Measurements from ENCODE around the gene OBSCN. TPM values are rescaled to one million over a fixed set of nuclear protein-coding genes. Genes with fewer than 3 reads are reported as not detected.
"Not testable (repeated sequence)": the region's sequence is repeated elsewhere in the genome, so short reads cannot be mapped to it uniquely, and the experiment has no call there.

OBSCN gene
- total RNA-seq, 1 experiment from 2014 or later = 33.3 TPM

- no peak overlapping the region for H3K27ac ChIP-seq (ENCODE audit: insufficient read length, low read depth, low read length)
Observed at GRCh38 chr1:228226956-228227791, 19.3 kb downstream of the OBSCN start.

GRCh38 chr1:228228147-228228546, 20.3 kb downstream of the OBSCN start:
- not testable (repeated sequence) for H3K23ac ChIP-seq (ENCODE audit: insufficient read length, low read depth, low read length); H2AFZ ChIP-seq (ENCODE audit: low read length); H3K27me3 ChIP-seq (ENCODE audit: insufficient read depth, low read length); H2BK15ac ChIP-seq (ENCODE audit: low read depth, low read length); H3K4ac ChIP-seq (ENCODE audit: low read depth, low read length); H3K4me1 Mint-ChIP-seq; H3K4me3 Mint-ChIP-seq; H2BK20ac ChIP-seq (ENCODE audit: low read depth, low read length, poor library complexity, severe bottlenecking); H3K27ac Mint-ChIP-seq; H3K79me2 ChIP-seq (ENCODE audit: insufficient read depth, low read length); H3K9me3 Mint-ChIP-seq; H3K79me1 ChIP-seq (ENCODE audit: insufficient read depth, low read depth, low read length, poor library complexity, severe bottlenecking); DNase-seq; H3K27me3 Mint-ChIP-seq (ENCODE audit: low read depth); H2BK12ac ChIP-seq (ENCODE audit: insufficient read length, low read depth, low read length); H4K8ac ChIP-seq (replicated peaks; ENCODE audit: insufficient read length, low read depth, low read length); H3K27ac ChIP-seq (ENCODE audit: insufficient read length, low read depth, low read length); H3K9ac ChIP-seq (ENCODE audit: extremely low read depth, insufficient read length, low read length); H2BK5ac ChIP-seq (ENCODE audit: insufficient read length, low read length); H3K23me2 ChIP-seq (ENCODE audit: insufficient read length, low read depth, low read length, poor library complexity, severe bottlenecking); H3K9me3 ChIP-seq (ENCODE audit: control insufficient read depth, low read depth, low read length); H2BK120ac ChIP-seq (ENCODE audit: low read depth, low read length, poor library complexity, severe bottlenecking); H3K56ac ChIP-seq (ENCODE audit: insufficient read length, low read depth, low read length); H4K91ac ChIP-seq (ENCODE audit: insufficient read length, low read depth, low read length); H3K4me2 ChIP-seq (ENCODE audit: insufficient read depth, insufficient read length, low read length); H3K18ac ChIP-seq (ENCODE audit: insufficient read length, low read depth, low read length); H4K5ac ChIP-seq (ENCODE audit: insufficient read length, low read depth, low read length); H2AK5ac ChIP-seq (ENCODE audit: insufficient read length, low read length); H3K4me1 ChIP-seq (ENCODE audit: insufficient read depth, low read length); H4K20me1 ChIP-seq (ENCODE audit: control insufficient read depth, insufficient read depth, insufficient read length); H3K14ac ChIP-seq (ENCODE audit: insufficient read depth, low read length); H3T11ph ChIP-seq (ENCODE audit: low read length)
- no CpG with 5 or more reads among the region's 5 CpGs for WGBS (ENCODE audit: extremely low coverage, insufficient read length, low lambda C conversion rate)
- peaks cover 63 to 83% (median 82%) of the 10 kb centered on the region in 3 experiments for H3K36me3 Mint-ChIP-seq (ENCODE audit: insufficient read depth in 1 of 3, low read depth in 3 of 3)

More at GRCh38 chr1:228226956-228227791, 19.3 kb downstream of the OBSCN start:
- H3K27me3 Mint-ChIP-seq (ENCODE audit: low read depth) = no peaks in the 10 kb centered on the region
- peaks cover 62 to 81% (median 80%) of the 10 kb centered on the region in 3 experiments for H3K36me3 Mint-ChIP-seq (ENCODE audit: insufficient read depth in 1 of 3, low read depth in 3 of 3)
- H3K9me3 Mint-ChIP-seq = peaks cover 0 to 6% of the 10 kb centered on the region in 2 experiments; a peak in 1 of 5 replicates
- Histone ChIP-seq H4K91ac (ENCODE audit: insufficient read length, low read depth, low read length) (no peak overlapping the region), H4K5ac (ENCODE audit: insufficient read length, low read depth, low read length) (no peak overlapping the region), H2AFZ (ENCODE audit: low read length) (no peak overlapping the region), H3K56ac (ENCODE audit: insufficient read length, low read depth, low read length) (no peak overlapping the region), H2BK20ac (ENCODE audit: low read depth, low read length, poor library complexity, severe bottlenecking) (no peak overlapping the region), H3K4ac (ENCODE audit: low read depth, low read length) (no peak overlapping the region), H3K18ac (ENCODE audit: insufficient read length, low read depth, low read length) (no peak overlapping the region), H2AK5ac (ENCODE audit: insufficient read length, low read length) (no peak overlapping the region), H2BK12ac (ENCODE audit: insufficient read length, low read depth, low read length) (no peak overlapping the region), H2BK15ac (ENCODE audit: low read depth, low read length) (no peak overlapping the region), H3K79me2 (ENCODE audit: insufficient read depth, low read length) (no peaks in the 10 kb centered on the region), H2BK5ac (ENCODE audit: insufficient read length, low read length) (no peak overlapping the region), H3K14ac (ENCODE audit: insufficient read depth, low read length) (no peak overlapping the region), H3K79me1 (ENCODE audit: insufficient read depth, low read depth, low read length, poor library complexity, severe bottlenecking) (no peaks in the 10 kb centered on the region), H3K9me3 (ENCODE audit: control insufficient read depth, low read depth, low read length) (no peaks in the 10 kb centered on the region), H2BK120ac (ENCODE audit: low read depth, low read length, poor library complexity, severe bottlenecking) (no peak overlapping the region), H3K23me2 (ENCODE audit: insufficient read length, low read depth, low read length, poor library complexity, severe bottlenecking) (no peaks in the 10 kb centered on the region), H3T11ph (ENCODE audit: low read length) (no peak overlapping the region), H3K4me1 (ENCODE audit: insufficient read depth, low read length) (no peaks in the 10 kb centered on the region), H3K23ac (ENCODE audit: insufficient read length, low read depth, low read length) (no peak overlapping the region), H3K4me2 (ENCODE audit: insufficient read depth, insufficient read length, low read length) (no peak overlapping the region), H3K9ac (ENCODE audit: extremely low read depth, insufficient read length, low read length) (no peak overlapping the region), H4K20me1 (ENCODE audit: control insufficient read depth, insufficient read depth, insufficient read length) (no peaks in the 10 kb centered on the region), H4K8ac (replicated peaks; ENCODE audit: insufficient read length, low read depth, low read length) (no peak overlapping the region), H3K27me3 (ENCODE audit: insufficient read depth, low read length) (no peaks in the 10 kb centered on the region)
- no peak overlapping the region for H3K27ac Mint-ChIP-seq
- TF ChIP-seq CTCF (conservative IDR thresholded peaks at IDR 0.05) = peak; percentile 26; the same call in 2 of the 3 replicates
- no peak overlapping the region for H3K4me3 Mint-ChIP-seq
- DNase-seq = no peak
- H3K4me1 Mint-ChIP-seq = no peaks in the 10 kb centered on the region
- WGBS (ENCODE audit: extremely low coverage, insufficient read length, low lambda C conversion rate) = no CpG with 5 or more reads among the region's 10 CpGs

Measured in H9 (cell line).